IPS-18c (cell line): Measurements from ENCODE around the gene ADGRB3.

Source experiments
- H3K4me3 ChIP-seq: 2 replicates; pipeline ENCODE4 v1.7.0; 2013; ENCODE audit warnings: low read depth, mild to moderate bottlenecking, low read length, moderate library complexity; ENCODE audit not compliant: insufficient read depth
- H3K9me3 ChIP-seq: one replicate; pipeline ENCODE4 v1.6.1; 2013; ENCODE audit warnings: mild to moderate bottlenecking, low read length, moderate library complexity; ENCODE audit not compliant: control insufficient read depth, insufficient read depth

ADGRB3 gene

GRCh38 chr6:69308584-69308983 is 673.5 kb downstream of the ADGRB3 start:
- no peaks in the 10 kb centered on the region for H3K9me3 ChIP-seq
- H3K4me3 ChIP-seq = no peak overlapping the region

GRCh38 chr6:69311888-69312287 is 676.8 kb downstream of the ADGRB3 start:
- Histone ChIP-seq H3K4me3 (no peak overlapping the region), H3K9me3 (no peaks in the 10 kb centered on the region)

- Histone ChIP-seq H3K4me3 (no peak overlapping the region), H3K9me3 (no peaks in the 10 kb centered on the region)
These were observed 678.9 kb downstream of the ADGRB3 start for GRCh38 chr6:69314001-69314400.

- H3K9me3 ChIP-seq = no peaks in the 10 kb centered on the region
- no peak overlapping the region for H3K4me3 ChIP-seq
These were observed 679.4 kb downstream of the ADGRB3 start for GRCh38 chr6:69314531-69314930.

GRCh38 chr6:69331886-69332285 is 696.8 kb downstream of the ADGRB3 start:
- no peaks in the 10 kb centered on the region for H3K9me3 ChIP-seq
- H3K4me3 ChIP-seq = no peak overlapping the region

GRCh38 chr6:69337311-69337710 is 702.2 kb downstream of the ADGRB3 start:
- H3K9me3 ChIP-seq = no peaks in the 10 kb centered on the region
- H3K4me3 ChIP-seq = no peak overlapping the region

- H3K4me3 ChIP-seq = no peak overlapping the region
- H3K9me3 ChIP-seq = no peaks in the 10 kb centered on the region
These were observed 703.5 kb downstream of the ADGRB3 start for GRCh38 chr6:69338431-69339162.

- H3K4me3 ChIP-seq = no peak overlapping the region
These were observed 704.1 kb downstream of the ADGRB3 start for GRCh38 chr6:69339163-69339550.

GRCh38 chr6:69340196-69340595 is 705.1 kb downstream of the ADGRB3 start:
- no peak overlapping the region for H3K4me3 ChIP-seq
- H3K9me3 ChIP-seq = no peaks in the 10 kb centered on the region

More at GRCh38 chr6:69339163-69339550, 704.1 kb downstream of the ADGRB3 start:
- H3K9me3 ChIP-seq = no peaks in the 10 kb centered on the region

GRCh38 chr6:69343851-69344250 is 708.8 kb downstream of the ADGRB3 start:
- Histone ChIP-seq H3K4me3 (no peak overlapping the region), H3K9me3 (no peaks in the 10 kb centered on the region)

- H3K9me3 ChIP-seq = no peaks in the 10 kb centered on the region
- H3K4me3 ChIP-seq = no peak overlapping the region
These were observed 714.7 kb downstream of the ADGRB3 start for GRCh38 chr6:69349771-69350170.

GRCh38 chr6:69362209-69362608 is 727.1 kb downstream of the ADGRB3 start:
- no peaks in the 10 kb centered on the region for H3K9me3 ChIP-seq
- H3K4me3 ChIP-seq = no peak overlapping the region

- Histone ChIP-seq H3K9me3 (no peaks in the 10 kb centered on the region), H3K4me3 (no peak overlapping the region)
These were observed 731.7 kb downstream of the ADGRB3 start for GRCh38 chr6:69366831-69367230.

- no peak overlapping the region for H3K4me3 ChIP-seq
- H3K9me3 ChIP-seq = no peaks in the 10 kb centered on the region
These were observed 733.5 kb downstream of the ADGRB3 start for GRCh38 chr6:69368613-69369012.

GRCh38 chr6:69370763-69371162 is 735.7 kb downstream of the ADGRB3 start:
- H3K4me3 ChIP-seq = no peak overlapping the region
- H3K9me3 ChIP-seq = no peaks in the 10 kb centered on the region

- Histone ChIP-seq H3K9me3 (no peaks in the 10 kb centered on the region), H3K4me3 (no peak overlapping the region)
These were observed 743.2 kb downstream of the ADGRB3 start for GRCh38 chr6:69378326-69378725.

- Histone ChIP-seq H3K9me3 (no peaks in the 10 kb centered on the region), H3K4me3 (no peak overlapping the region)
These were observed 744.4 kb downstream of the ADGRB3 start for GRCh38 chr6:69379518-69379917.

GRCh38 chr6:69383627-69384026 is 748.5 kb downstream of the ADGRB3 start:
- H3K4me3 ChIP-seq = no peak overlapping the region
- no peaks in the 10 kb centered on the region for H3K9me3 ChIP-seq

- H3K9me3 ChIP-seq = no peaks in the 10 kb centered on the region
- no peak overlapping the region for H3K4me3 ChIP-seq
These were observed 751.3 kb downstream of the ADGRB3 start for GRCh38 chr6:69386426-69386825.
